ENCODE results near the gene MMS22L. TPM values are rescaled to one million over a fixed set of nuclear protein-coding genes. Genes with fewer than 3 reads are reported as not detected.

Gene MMS22L
- total RNA-seq, 1 donor from 2014 or later: 8.8 TPM

- intact Hi-C loops (cut with DNase I): loop anchor here (1.0 kb wide), 1 partner anchor 29 kb away; no protein-coding TSS in a partner anchor
- DNase-seq (ENCODE audit: low spot score) (no peak), ATAC-seq (no peak)
These were observed 180.7 kb downstream of the MMS22L start for GRCh38 chr6:97102145-97102790.

GRCh38 chr6:97100696-97101095 is 182.3 kb downstream of the MMS22L start:
- intact Hi-C loops (cut with DNase I): no loop called here

GRCh38 chr6:97097068-97098047 is 185.7 kb downstream of the MMS22L start:
- ATAC-seq (no peak), DNase-seq (ENCODE audit: low spot score) (no peak)
- intact Hi-C loops (cut with DNase I): no loop called here

More at GRCh38 chr6:97100696-97101095, 182.3 kb downstream of the MMS22L start:
- ATAC-seq (no peak), DNase-seq (ENCODE audit: low spot score) (no peak)

GRCh38 chr6:97095311-97095850 is 187.6 kb downstream of the MMS22L start:
- ATAC-seq (no peak), DNase-seq (ENCODE audit: low spot score) (no peak)
- intact Hi-C loops (cut with DNase I): no loop called here

GRCh38 chr6:97094376-97094775 is 188.6 kb downstream of the MMS22L start:
- DNase-seq (ENCODE audit: low spot score): no peak
- intact Hi-C loops (cut with DNase I): no loop called here
- no peak for ATAC-seq

GRCh38 chr6:97092673-97093305 is 190.2 kb downstream of the MMS22L start:
- intact Hi-C loops (cut with DNase I): no loop called here
- ATAC-seq: no peak
- no peak for DNase-seq (ENCODE audit: low spot score)

Measured in sciatic nerve (tissue), 2 donors.